ENCODE measurements around the gene SMAGP. TPM values are rescaled to one million over a fixed set of nuclear protein-coding genes. Genes with fewer than 3 reads are reported as not detected.
"Not testable (repeated sequence)": the region's sequence is repeated elsewhere in the genome, so short reads cannot be mapped to it uniquely, and the experiment has no call there.

Gene SMAGP, protein sequence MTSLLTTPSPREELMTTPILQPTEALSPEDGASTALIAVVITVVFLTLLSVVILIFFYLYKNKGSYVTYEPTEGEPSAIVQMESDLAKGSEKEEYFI
- total RNA-seq (10 to 100 TPM in 3 of 7 donors, 1 to 10 TPM in 4; 5.2 to 17.6 (median 9.4) TPM), polyA plus RNA-seq (10 to 100 TPM in 1 of 2 donors, 1 to 10 TPM in 1; 7.2 to 36.5 TPM)
- long read RNA-seq, donor 1, transcript SMAGP-203 (4 exons, 2,350 nt): major isoform, 26 of 47 reads
- long read RNA-seq, donor 1, partial matches to known transcripts: 9 of 47 reads
- long read RNA-seq, donor 1, other reads (novel, unspliced or antisense): 3 of 47 reads
- long read RNA-seq, donor 2, transcript SMAGP-205 (3 exons, 1,518 nt): minor isoform, 5 of 22 reads
- long read RNA-seq, donor 2, transcript SMAGP-203 (4 exons, 2,350 nt): major isoform, 14 of 22 reads
- long read RNA-seq, donor 2, partial matches to known transcripts: 0 of 22 reads
- long read RNA-seq, donor 2, other reads (novel, unspliced or antisense): 0 of 22 reads
- long read RNA-seq, donor 3, transcript SMAGP-203 (4 exons, 2,350 nt): minor isoform, 7 of 19 reads
- long read RNA-seq, donor 3, transcript SMAGP-205 (3 exons, 1,518 nt): major isoform, 9 of 19 reads
- long read RNA-seq, donor 3, partial matches to known transcripts: 0 of 19 reads
- long read RNA-seq, donor 3, other reads (novel, unspliced or antisense): 2 of 19 reads

DNA sequence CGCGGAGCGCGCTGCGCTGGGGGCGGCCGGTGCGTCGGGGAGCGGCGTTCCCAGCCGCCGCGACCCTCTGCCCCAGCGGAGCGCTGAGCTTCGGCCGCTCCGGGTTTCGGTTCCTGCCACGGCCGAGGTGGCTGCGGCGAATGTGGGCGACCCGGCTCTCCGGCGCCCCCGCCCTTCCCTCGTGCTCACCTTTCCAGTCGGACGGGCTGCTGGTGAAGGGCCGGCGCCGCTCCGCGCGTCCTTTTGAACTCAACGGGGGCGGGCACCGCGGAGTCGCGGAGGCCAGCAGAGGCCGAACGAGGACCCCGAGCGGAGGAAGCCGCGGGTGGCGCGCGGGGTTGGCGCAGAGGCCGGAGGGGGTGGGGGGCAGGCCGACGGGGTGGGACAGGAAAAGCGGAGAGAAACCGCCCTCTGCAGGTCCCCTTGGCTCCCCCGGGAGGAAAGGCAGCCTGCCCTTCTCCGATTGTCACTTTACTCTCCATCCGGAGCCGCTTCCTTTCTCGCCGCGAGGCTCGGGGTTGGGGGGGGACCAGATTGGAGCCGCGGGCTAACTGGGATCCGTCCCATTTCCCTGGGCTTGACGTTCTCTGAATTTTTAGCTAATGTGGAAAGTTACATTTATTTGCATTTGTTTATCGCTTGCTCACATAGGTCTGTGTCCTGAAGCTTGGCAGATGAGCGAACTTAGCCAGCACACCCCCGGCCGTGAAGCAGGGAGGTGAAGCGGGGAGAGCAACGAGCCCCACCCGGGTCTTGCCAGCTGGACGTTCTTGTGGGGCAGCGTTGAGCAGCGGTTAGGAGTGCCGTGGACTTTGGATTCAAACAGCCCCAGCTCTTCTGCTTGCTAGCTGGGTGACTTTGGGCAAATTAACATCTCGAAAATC, at the start of gene SMAGP:
Gene SMAGP, minus strand, starts transcription at position 349 of the 884 bp plus-strand sequence. CDS start 1,137 bp downstream, outside the sequence.
- Histone ChIP-seq H3K36me3 (no peaks in the 10 kb centered on the region), H3K27ac (peak within 1 kb of the TSS in 1 of 2 donors; percentile 67), H3K4me3 (peak within 1 kb of the TSS; percentile 53), H3K9me3 (no peaks in the 10 kb centered on the region), H3K27me3 (no peaks in the 10 kb centered on the region), H3K4me1 (ENCODE audit: insufficient read depth) (peaks cover 1% of the 10 kb centered on the region)
- 0 to 1% (median 0%) methylated on average over 54 to 83 of the region's 83 CpGs for WGBS, 3 donors
- no peak for TF ChIP-seq POLR2A (IDR thresholded peaks at IDR 0.05)
- TF ChIP-seq, protein P1, sequence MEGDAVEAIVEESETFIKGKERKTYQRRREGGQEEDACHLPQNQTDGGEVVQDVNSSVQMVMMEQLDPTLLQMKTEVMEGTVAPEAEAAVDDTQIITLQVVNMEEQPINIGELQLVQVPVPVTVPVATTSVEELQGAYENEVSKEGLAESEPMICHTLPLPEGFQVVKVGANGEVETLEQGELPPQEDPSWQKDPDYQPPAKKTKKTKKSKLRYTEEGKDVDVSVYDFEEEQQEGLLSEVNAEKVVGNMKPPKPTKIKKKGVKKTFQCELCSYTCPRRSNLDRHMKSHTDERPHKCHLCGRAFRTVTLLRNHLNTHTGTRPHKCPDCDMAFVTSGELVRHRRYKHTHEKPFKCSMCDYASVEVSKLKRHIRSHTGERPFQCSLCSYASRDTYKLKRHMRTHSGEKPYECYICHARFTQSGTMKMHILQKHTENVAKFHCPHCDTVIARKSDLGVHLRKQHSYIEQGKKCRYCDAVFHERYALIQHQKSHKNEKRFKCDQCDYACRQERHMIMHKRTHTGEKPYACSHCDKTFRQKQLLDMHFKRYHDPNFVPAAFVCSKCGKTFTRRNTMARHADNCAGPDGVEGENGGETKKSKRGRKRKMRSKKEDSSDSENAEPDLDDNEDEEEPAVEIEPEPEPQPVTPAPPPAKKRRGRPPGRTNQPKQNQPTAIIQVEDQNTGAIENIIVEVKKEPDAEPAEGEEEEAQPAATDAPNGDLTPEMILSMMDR (IDR thresholded peaks at IDR 0.05): no peak
- TF ChIP-seq EP300 (IDR thresholded peaks at IDR 0.05): no peak
- peak; percentile 44 to 71 (median 51) for DNase-seq
- intact Hi-C loops (cut with DNase I): no loop called here

GRCh38 chr12:51318846-51319599, 48.8 kb upstream of the SMAGP start:
- Histone ChIP-seq H3K9me3 (no peaks in the 10 kb centered on the region), H3K27ac (no peak overlapping the region), H3K27me3 (no peaks in the 10 kb centered on the region), H3K4me3 (no peak overlapping the region), H3K36me3 (no peaks in the 10 kb centered on the region), H3K4me1 (ENCODE audit: insufficient read depth) (no peaks in the 10 kb centered on the region)
- intact Hi-C loops (cut with DNase I): no loop called here
- TF ChIP-seq EP300 (IDR thresholded peaks at IDR 0.05): no peak
- no peak for DNase-seq
- WGBS, 3 donors: 61 to 74% (median 68%) methylated on average over 3 of the region's 3 CpGs

GRCh38 chr12:51318057-51318806, 48.0 kb upstream of the SMAGP start:
- intact Hi-C loops (cut with DNase I); H3K27ac ChIP-seq; H3K4me3 ChIP-seq; H3K4me1 ChIP-seq (ENCODE audit: insufficient read depth); H3K27me3 ChIP-seq; H3K36me3 ChIP-seq; H3K9me3 ChIP-seq; DNase-seq: not testable (repeated sequence)
- WGBS, 3 donors: 89 to 90% (median 90%) methylated on average over 8 of the region's 8 CpGs

DNA sequence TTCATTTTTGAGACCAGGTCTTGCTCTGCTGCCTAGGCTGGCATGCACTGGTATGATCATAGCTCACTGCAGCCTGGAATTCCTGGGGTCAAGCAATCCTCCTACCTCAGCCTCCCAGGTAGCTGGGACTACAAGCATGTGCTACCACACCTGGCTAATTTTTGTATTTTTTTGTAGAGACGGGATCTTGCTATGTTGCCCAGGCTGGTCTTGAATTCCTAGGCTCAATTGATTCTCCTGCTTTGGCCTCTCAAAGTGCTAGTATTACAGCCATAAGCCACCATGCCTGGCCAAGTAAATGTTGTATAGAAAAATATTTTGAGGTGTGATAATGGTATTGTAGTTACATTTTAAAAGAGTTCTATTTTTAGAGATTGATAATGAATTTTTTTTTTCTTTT, 41.2 kb upstream of the SMAGP start:
- intact Hi-C loops (cut with DNase I): no loop called here
- TF ChIP-seq, protein P1 (IDR thresholded peaks at IDR 0.05): no peak
- TF ChIP-seq POLR2A (IDR thresholded peaks at IDR 0.05) (no peak), EP300 (IDR thresholded peaks at IDR 0.05) (no peak)
- no peak overlapping the region for H3K4me3 ChIP-seq
- DNase-seq: no peak
- no peaks in the 10 kb centered on the region for H3K27me3 ChIP-seq
- H3K4me1 ChIP-seq (ENCODE audit: insufficient read depth): no peaks in the 10 kb centered on the region
- no peaks in the 10 kb centered on the region for H3K9me3 ChIP-seq
- H3K27ac ChIP-seq: no peak overlapping the region
- 90 to 97% (median 97%) methylated on average over 1 of the region's 1 CpG for WGBS, 3 donors
- no peaks in the 10 kb centered on the region for H3K36me3 ChIP-seq

All from ovary (tissue), 10 donors.